Sigmoid colon (tissue), 7 donors: ENCODE measurements around the gene AGBL2. TPM values are rescaled to one million over a fixed set of nuclear protein-coding genes. Genes with fewer than 3 reads are reported as not detected.
"Not testable (repeated sequence)": the region's sequence is repeated elsewhere in the genome, so short reads cannot be mapped to it uniquely, and the experiment has no call there.

Experiments
- DNase-seq: peaks from one replicate; pipeline ENCODE4 v3.0.0-alpha.2; 2019
- H3K27ac ChIP-seq, 4 donors: fragments of 200-600 bp; sonication (generic); one replicate each; pipeline ENCODE4 v1.5.1; 2016 to 2019; ENCODE audit warnings: mild to moderate bottlenecking in 1 of 4
- H3K27me3 ChIP-seq, 3 donors: fragments of 200-600 bp; sonication (generic); one replicate each; pipeline ENCODE4 v1.5.1; 2019; ENCODE audit warnings: mild to moderate bottlenecking in 1 of 3
- H3K36me3 ChIP-seq, 4 donors: fragments of 200-600 bp; sonication (generic); one replicate each; pipeline ENCODE4 v1.5.1; 2016 to 2019
- H3K4me1 ChIP-seq, 4 donors: fragments of 200-600 bp; sonication (generic); one replicate each; pipeline ENCODE4 v1.5.1; 2017 to 2019
- H3K4me3 ChIP-seq, 4 donors: fragments of 200-600 bp; sonication (generic); one replicate each; pipeline ENCODE4 v1.5.1; 2017 to 2019; ENCODE audit warnings: mild to moderate bottlenecking in 2 of 4, moderate library complexity in 1 of 4
- H3K9me3 ChIP-seq, 4 donors: fragments of 200-600 bp in 3 of 4; sonication (generic) in 3 of 4; one replicate each; pipeline versions ENCODE4 v1.5.1 to v1.6.1; 2013 to 2019
- CTCF ChIP-seq, 4 experiments: fragments of 450-650 bp in 3 of 4; fragments of 200-600 bp in 1 of 4; IDR thresholded peaks; one replicate each; pipeline ENCODE4 v1.5.1; 2016 to 2019; ENCODE audit warnings: antibody characterized with exemption in 4 of 4, mild to moderate bottlenecking in 3 of 4, moderate library complexity in 2 of 4
- EP300 ChIP-seq, 4 donors: sonication (generic); formaldehyde crosslinking; IDR thresholded peaks; one replicate each; pipeline ENCODE4 v1.6.1; 2017; ENCODE audit warnings: antibody characterized with exemption in 4 of 4
- POLR2A ChIP-seq, 2 donors: fragments of 450-650 bp; IDR thresholded peaks; one replicate each; pipeline ENCODE4 v1.6.1; 2016; ENCODE audit warnings: antibody characterized with exemption in 2 of 2, mild to moderate bottlenecking in 2 of 2, moderate library complexity in 2 of 2
- POLR2AphosphoS5 ChIP-seq, 4 donors: sonication (generic); formaldehyde crosslinking; IDR thresholded peaks; one replicate each; pipeline ENCODE4 v1.6.1; 2017; ENCODE audit warnings: antibody characterized with exemption in 4 of 4
- WGBS, 2 donors: extraction: QIAGEN DNeasy Blood & Tissue Kit; methylation state at CpG; one replicate each; pipeline ENCODE4 v1.1.7; 2013; 5-methylcytosine and 5-hydroxymethylcytosine counted together
- intact Hi-C: fragments of 100-400 bp; cut with DNase I; formaldehyde crosslinking; loops from one replicate; pipeline ENCODE4 v1.15.1; 2023
- polyA plus RNA-seq, 3 donors: library from polyadenylated mRNA; stranded (reverse); fragments of 200-250 nt; gene quantifications; one replicate each; pipeline ENCODE4 v1.2.3, GENCODE V29; 2013
- total RNA-seq, 4 donors: library from RNA; depleted of rRNA; stranded (reverse); fragments of >200 nt; gene quantifications; one replicate each; pipeline ENCODE4 v1.1.0, GENCODE V29; 2016
- donor health status: healthy with polysubstance abuse.
- donor health status: Bipolar disorder and iron deficiency.
- donor health status: healthy.

AGBL2 gene
- total and polyA plus RNA-seq, 7 donors: 0.33 to 2.2 (median 1.00) TPM; not detected in 3

- WGBS, 2 donors: 90 to 94% methylated on average over 4 of the region's 4 CpGs
- no peaks in the 10 kb centered on the region for H3K27me3 ChIP-seq
- peak; percentile 18 for DNase-seq
- intact Hi-C loops: no loop called here
- H3K4me1 ChIP-seq: no peaks in the 10 kb centered on the region
- no peak for TF ChIP-seq POLR2A (IDR thresholded peaks at IDR 0.05)
- TF ChIP-seq EP300 (IDR thresholded peaks at IDR 0.05): no peak
- TF ChIP-seq POLR2AphosphoS5 (IDR thresholded peaks at IDR 0.05): no peak
- TF ChIP-seq CTCF (IDR thresholded peaks at IDR 0.05): no peak
- no peak overlapping the region for H3K4me3 ChIP-seq
- no peaks in the 10 kb centered on the region for H3K9me3 ChIP-seq
- no peak overlapping the region for H3K27ac ChIP-seq
- no peaks in the 10 kb centered on the region for H3K36me3 ChIP-seq
Measured at GRCh38 chr11:47667135-47667534, 48.0 kb downstream of the AGBL2 start.

GRCh38 chr11:47664936-47665335 is 50.2 kb downstream of the AGBL2 start:
- DNase-seq, H3K27me3 ChIP-seq, H3K9me3 ChIP-seq, intact Hi-C loops, H3K4me1 ChIP-seq, H3K27ac ChIP-seq, H3K36me3 ChIP-seq, H3K4me3 ChIP-seq: not testable (repeated sequence)
- WGBS, 2 donors: 92 to 97% methylated on average over 4 of the region's 4 CpGs

GRCh38 chr11:47661245-47661644 is 53.9 kb downstream of the AGBL2 start:
- H3K27ac ChIP-seq: no peak overlapping the region
- DNase-seq: no peak
- TF ChIP-seq EP300 (IDR thresholded peaks at IDR 0.05) (no peak), POLR2AphosphoS5 (IDR thresholded peaks at IDR 0.05) (no peak), CTCF (IDR thresholded peaks at IDR 0.05) (no peak), POLR2A (IDR thresholded peaks at IDR 0.05) (no peak)
- no peaks in the 10 kb centered on the region for H3K9me3 ChIP-seq
- no peaks in the 10 kb centered on the region for H3K27me3 ChIP-seq
- intact Hi-C loops: no loop called here
- H3K36me3 ChIP-seq: no peaks in the 10 kb centered on the region
- no peaks in the 10 kb centered on the region for H3K4me1 ChIP-seq
- H3K4me3 ChIP-seq: no peak overlapping the region
- 98 to 99% methylated on average over 2 of the region's 2 CpGs for WGBS, 2 donors

GRCh38 chr11:47659276-47659675 is 55.9 kb downstream of the AGBL2 start:
- H3K4me1 ChIP-seq: no peaks in the 10 kb centered on the region
- TF ChIP-seq POLR2A (IDR thresholded peaks at IDR 0.05): no peak
- TF ChIP-seq EP300 (IDR thresholded peaks at IDR 0.05): no peak
- no peak for TF ChIP-seq CTCF (IDR thresholded peaks at IDR 0.05)
- TF ChIP-seq POLR2AphosphoS5 (IDR thresholded peaks at IDR 0.05): no peak
- no peak for DNase-seq
- no peaks in the 10 kb centered on the region for H3K9me3 ChIP-seq
- intact Hi-C loops: no loop called here
- H3K36me3 ChIP-seq: no peaks in the 10 kb centered on the region
- WGBS, 2 donors: 82 to 91% methylated on average over 4 of the region's 4 CpGs
- H3K27me3 ChIP-seq: no peaks in the 10 kb centered on the region
- H3K27ac ChIP-seq: no peak overlapping the region
- H3K4me3 ChIP-seq: no peak overlapping the region

GRCh38 chr11:47656260-47656885 is 58.8 kb downstream of the AGBL2 start:
- Histone ChIP-seq H3K27me3 (no peaks in the 10 kb centered on the region), H3K27ac (no peak overlapping the region), H3K4me3 (no peak overlapping the region), H3K4me1 (no peaks in the 10 kb centered on the region), H3K36me3 (no peaks in the 10 kb centered on the region), H3K9me3 (no peaks in the 10 kb centered on the region)
- intact Hi-C loops: no loop called here
- TF ChIP-seq POLR2AphosphoS5 (IDR thresholded peaks at IDR 0.05): no peak
- TF ChIP-seq CTCF (IDR thresholded peaks at IDR 0.05): no peak
- TF ChIP-seq EP300 (IDR thresholded peaks at IDR 0.05): no peak
- TF ChIP-seq POLR2A (IDR thresholded peaks at IDR 0.05): no peak
- no peak for DNase-seq
- WGBS, 2 donors: 77 to 87% methylated on average over 6 of the region's 6 CpGs
